Uterus (tissue), 4 donors: ENCODE measurements around the gene DDIT3. TPM values are rescaled to one million over a fixed set of nuclear protein-coding genes. Genes with fewer than 3 reads are reported as not detected.

Experiments
- DNase-seq, 2 donors: peaks; one replicate each; pipeline ENCODE4 v3.0.0-alpha.2; 2019 to 2020
- H3K27ac ChIP-seq, 2 donors: fragments of 200-600 bp; sonication (generic); 1 replicate in 1 of 2; 2 replicates in 1 of 2; pipeline ENCODE4 v1.5.1; 2016 to 2018
- H3K27me3 ChIP-seq, 2 donors: fragments of 200-600 bp; sonication (generic); one replicate each; pipeline ENCODE4 v1.5.1; 2018 to 2019; ENCODE audit warnings: control low read depth in 1 of 2
- H3K36me3 ChIP-seq, 2 donors: fragments of 200-600 bp; sonication (generic); one replicate each; pipeline ENCODE4 v1.5.1; 2019; ENCODE audit warnings: control low read depth in 1 of 2
- H3K4me1 ChIP-seq, 2 donors: fragments of 200-600 bp; sonication (generic); one replicate each; pipeline ENCODE4 v1.5.1; 2018 to 2019; ENCODE audit warnings: control low read depth in 1 of 2
- H3K4me3 ChIP-seq, 2 donors: fragments of 200-600 bp; sonication (generic); 1 replicate in 1 of 2; 2 replicates in 1 of 2; pipeline ENCODE4 v1.5.1; 2018 to 2019; ENCODE audit warnings: mild to moderate bottlenecking in 1 of 2
- H3K9me3 ChIP-seq, 2 donors: fragments of 200-600 bp; sonication (generic); one replicate each; pipeline ENCODE4 v1.5.1; 2019; ENCODE audit warnings: control low read depth in 1 of 2
- CTCF ChIP-seq, 4 experiments: fragments of 200-600 bp in 2 of 4; fragments of 450-650 bp in 2 of 4; sonication (generic) in 2 of 4; IDR thresholded peaks; one replicate each; pipeline ENCODE4 v1.5.1; 2016 to 2019; ENCODE audit warnings: antibody characterized with exemption in 4 of 4, mild to moderate bottlenecking in 2 of 4, moderate library complexity in 1 of 4
- POLR2A ChIP-seq, 2 donors: fragments of 450-650 bp; IDR thresholded peaks; one replicate each; pipeline ENCODE4 v1.6.1; 2016; ENCODE audit warnings: antibody characterized with exemption in 2 of 2, mild to moderate bottlenecking in 1 of 2, moderate library complexity in 1 of 2
- intact Hi-C: fragments of 100-400 bp; cut with DNase I; formaldehyde crosslinking; loops from one replicate; pipeline ENCODE4 v1.15.1; 2023; ENCODE audit warnings: low total_unique reads
- total RNA-seq, 4 donors: library from RNA; depleted of rRNA in 3 of 4; stranded (reverse); fragments of >200 nt in 3 of 4; gene quantifications; one replicate each; pipeline versions ENCODE4 v1.1.0 to v1.2.4, GENCODE V29; 2014 to 2023
- donor health status: DM: yes; HTN: yes; CAD: no.

The DDIT3 gene
- total RNA-seq, 4 donors from 2014 or later = 2.3 to 28.2 (median 9.8) TPM

- Histone ChIP-seq H3K9me3 (no peaks in the 10 kb centered on the region), H3K27ac (peak overlapping the region; percentile 45 to 82), H3K27me3 (no peaks in the 10 kb centered on the region), H3K4me1 (peaks cover 0 to 11% of the 10 kb centered on the region in 2 donors), H3K36me3 (no peaks in the 10 kb centered on the region), H3K4me3 (peak overlapping the region; percentile 92 to 100)
- no peak for TF ChIP-seq CTCF (IDR thresholded peaks at IDR 0.05)
- no peak for TF ChIP-seq POLR2A (IDR thresholded peaks at IDR 0.05)
- intact Hi-C loops = no loop called here
- no peak for DNase-seq
These were observed 27.1 kb upstream of the DDIT3 start for GRCh38 chr12:57547288-57548012.

GRCh38 chr12:57546438-57547287, 26.3 kb upstream of the DDIT3 start, which contains the start of gene DCTN2:
TSS of gene DCTN2 (minus strand) at chr12:57547192. CDS start at chr12:57547063, 129 bp downstream.
- intact Hi-C loops = no loop called here

GRCh38 chr12:57545809-57546437, 25.6 kb upstream of the DDIT3 start:
- H3K27me3 ChIP-seq = no peaks in the 10 kb centered on the region
- H3K9me3 ChIP-seq = no peaks in the 10 kb centered on the region
- H3K27ac ChIP-seq = peak overlapping the region; percentile 82 to 90
- intact Hi-C loops = no loop called here
- peak overlapping the region; percentile 92 to 100 for H3K4me3 ChIP-seq
- TF ChIP-seq POLR2A (IDR thresholded peaks at IDR 0.05) = no peak
- TF ChIP-seq CTCF (IDR thresholded peaks at IDR 0.05) = no peak
- H3K4me1 ChIP-seq = peaks cover 0 to 11% of the 10 kb centered on the region in 2 donors
- no peaks in the 10 kb centered on the region for H3K36me3 ChIP-seq
- DNase-seq = no peak

More at GRCh38 chr12:57546438-57547287, 26.3 kb upstream of the DDIT3 start, which contains the start of gene DCTN2:
- Histone ChIP-seq H3K36me3 (no peaks in the 10 kb centered on the region), H3K4me1 (peaks cover 0 to 11% of the 10 kb centered on the region in 2 donors), H3K9me3 (no peaks in the 10 kb centered on the region), H3K4me3 (peak within 1 kb of the TSS; percentile 92 to 100), H3K27ac (peak within 1 kb of the TSS; percentile 82 to 90), H3K27me3 (no peaks in the 10 kb centered on the region)
- peak; percentile 96 to 97 for DNase-seq
- TF ChIP-seq CTCF (IDR thresholded peaks at IDR 0.05) (peak in 1 of 4 experiments; percentile 10), POLR2A (IDR thresholded peaks at IDR 0.05) (peak in 1 of 2 donors; percentile 61)

GRCh38 chr12:57543581-57543980, 23.3 kb upstream of the DDIT3 start:
- no peaks in the 10 kb centered on the region for H3K9me3 ChIP-seq
- DNase-seq = no peak
- H3K27ac ChIP-seq = no peak overlapping the region
- H3K36me3 ChIP-seq = no peaks in the 10 kb centered on the region
- H3K4me3 ChIP-seq = no peak overlapping the region
- intact Hi-C loops = no loop called here
- H3K4me1 ChIP-seq = peaks cover 0 to 11% of the 10 kb centered on the region in 2 donors
- H3K27me3 ChIP-seq = no peaks in the 10 kb centered on the region
- no peak for TF ChIP-seq POLR2A (IDR thresholded peaks at IDR 0.05)
- no peak for TF ChIP-seq CTCF (IDR thresholded peaks at IDR 0.05)
